HK-2 (cell line): Measurements from ENCODE around the gene EXT2.

Experiments
- DNase-seq: peaks from one replicate; pipeline ENCODE4 v3.0.0-alpha.2; 2018; ENCODE audit not compliant: unreplicated experiment

The EXT2 gene

DNA sequence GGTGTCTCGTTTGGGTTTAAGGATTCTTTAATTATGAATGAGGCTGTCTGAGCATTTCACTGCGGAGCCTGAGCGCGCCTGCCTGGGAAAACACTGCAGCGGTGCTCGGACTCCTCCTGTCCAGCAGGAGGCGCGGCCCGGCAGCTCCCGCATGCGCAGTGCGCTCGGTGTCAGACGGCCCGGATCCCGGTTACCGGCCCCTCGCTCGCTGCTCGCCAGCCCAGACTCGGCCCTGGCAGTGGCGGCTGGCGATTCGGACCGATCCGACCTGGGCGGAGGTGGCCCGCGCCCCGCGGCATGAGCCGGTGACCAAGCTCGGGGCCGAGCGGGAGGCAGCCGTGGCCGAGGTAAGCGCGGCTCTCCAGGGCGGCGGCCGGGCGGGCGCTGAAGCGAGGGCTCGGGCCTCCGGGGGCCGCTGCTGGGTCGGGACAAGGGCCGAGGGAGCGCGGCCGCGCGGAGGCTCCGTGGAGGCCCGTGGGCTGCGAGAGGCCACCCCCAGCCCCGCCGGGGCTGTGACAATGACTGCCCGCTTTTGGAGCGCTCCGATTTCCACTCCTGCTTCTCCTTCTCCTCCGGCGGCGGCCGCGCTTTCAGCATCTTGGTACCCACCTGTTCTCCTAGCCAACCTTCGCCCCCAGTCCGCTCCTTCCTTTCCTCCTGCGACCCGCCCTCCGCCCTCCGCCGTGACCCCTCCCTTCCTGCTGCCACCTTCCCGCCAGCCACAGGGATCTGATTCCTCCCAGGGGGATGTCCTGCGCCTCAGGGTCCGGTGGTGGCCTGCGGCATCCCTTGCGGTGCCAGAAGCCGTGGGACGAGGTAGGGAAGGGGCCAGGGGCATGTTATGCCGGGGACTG lies at the start of gene EXT2:
Gene EXT2 (plus strand): TSS at position 173 of the 854 bp plus-strand sequence. CDS start 12,035 bp downstream, outside the sequence.
- DNase-seq, result peak; percentile 78

DNA sequence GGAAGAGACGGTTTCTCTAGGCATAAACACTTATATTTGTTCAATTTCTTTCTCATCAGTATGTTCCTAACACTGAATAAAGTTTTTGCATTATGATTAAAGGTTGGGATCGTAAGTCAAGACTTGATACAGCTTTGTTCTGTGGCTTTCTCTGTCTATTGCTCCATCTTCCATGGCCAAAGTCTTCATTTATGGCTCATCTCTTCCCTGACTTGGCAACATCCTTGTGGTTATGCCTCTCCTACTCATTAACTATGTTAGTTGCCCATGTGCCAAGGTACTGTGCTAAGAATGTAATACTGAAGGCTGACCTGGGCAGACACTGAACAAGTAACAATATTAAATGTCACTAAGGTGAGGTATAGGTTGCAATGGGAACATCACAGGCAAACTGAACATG lies 49.3 kb upstream of the EXT2 start:
- DNase-seq, result no peak

DNA sequence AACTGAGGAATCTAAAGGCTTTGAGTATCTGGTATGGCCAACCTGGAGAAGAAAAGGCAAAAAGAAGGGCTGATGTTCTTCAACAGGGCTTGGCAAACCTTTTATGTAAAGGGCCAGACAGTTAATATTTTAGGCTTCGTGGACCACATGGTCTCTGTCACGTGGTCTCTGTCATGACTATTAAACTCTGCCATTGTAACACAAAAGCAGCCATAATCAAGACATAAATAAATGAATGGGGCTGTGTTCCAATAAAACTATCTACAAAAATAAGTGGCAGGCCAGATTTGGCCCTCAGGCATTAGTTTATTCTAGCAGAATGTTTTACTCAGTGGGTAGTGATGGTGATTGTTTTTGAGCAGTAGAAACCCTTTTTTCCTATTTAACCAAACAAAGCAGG lies 48.2 kb upstream of the EXT2 start:
- no peak for DNase-seq

DNA sequence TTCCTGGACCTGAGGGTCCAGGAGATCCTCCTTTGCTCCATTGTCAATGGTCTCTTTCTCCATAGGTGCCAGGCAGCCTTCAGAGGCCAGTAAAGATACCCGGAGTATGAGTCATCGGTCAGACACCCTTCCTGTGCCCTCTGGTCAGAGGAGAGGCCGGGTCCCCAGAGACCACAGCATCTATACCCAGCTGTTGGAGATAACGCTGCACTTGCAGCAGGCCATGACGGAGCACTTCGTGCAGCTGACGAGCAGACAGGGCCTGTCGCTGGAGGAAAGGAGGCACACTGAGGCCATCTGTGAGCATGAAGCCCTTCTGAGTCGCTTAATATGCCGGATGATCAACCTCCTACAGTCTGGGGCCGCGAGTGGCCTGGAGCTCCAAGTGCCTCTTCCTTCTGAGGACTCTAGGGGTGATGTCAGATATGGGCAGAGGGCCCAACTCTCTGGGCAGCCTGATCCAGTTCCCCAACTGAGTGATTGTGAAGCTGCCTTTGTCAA lies 47.5 kb upstream of the EXT2 start, which contains the start of gene ACCSL:
Gene ACCSL (plus strand): TSS at position 51 of the 501 bp plus-strand sequence. CDS start 56 bp downstream, at position 107.
- DNase-seq, result no peak

DNA sequence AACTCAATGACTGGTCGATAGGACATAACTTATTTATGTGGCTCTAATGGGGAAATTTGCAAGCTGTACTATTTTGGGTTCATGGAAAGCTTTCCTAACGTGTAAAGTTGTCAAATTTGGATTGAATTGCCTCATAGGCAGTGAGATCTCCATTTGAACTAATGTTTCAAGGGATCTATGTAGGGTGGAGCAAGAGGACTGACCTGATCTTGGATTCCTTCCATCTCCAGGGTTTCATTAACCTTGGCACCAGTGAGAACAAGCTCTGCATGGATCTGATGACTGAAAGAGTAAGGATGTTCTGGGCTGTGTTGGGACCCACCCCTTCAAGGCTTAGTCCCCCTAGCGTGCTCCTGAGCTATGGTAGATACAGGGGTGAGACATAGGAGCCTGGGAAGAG lies 45.6 kb upstream of the EXT2 start:
- DNase-seq, result no peak

DNA sequence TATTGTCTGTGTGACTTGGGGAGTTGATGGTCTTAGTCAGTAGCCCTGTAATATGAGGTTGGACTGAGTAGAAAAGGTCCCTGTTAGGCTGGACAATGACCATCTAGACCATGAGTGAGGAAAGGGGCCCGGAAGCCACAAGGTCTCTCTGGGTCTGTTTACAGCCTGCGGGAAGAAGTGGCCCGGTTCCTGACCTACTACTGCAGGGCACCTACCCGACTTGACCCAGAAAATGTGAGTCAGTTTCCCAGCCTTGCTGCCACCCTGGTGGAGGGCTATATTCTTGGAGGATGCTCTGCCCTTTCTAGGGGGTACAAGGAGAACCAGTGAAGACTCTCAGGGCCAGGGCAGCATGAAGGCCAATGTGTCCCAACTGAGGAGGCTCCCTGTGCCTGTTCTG lies 44.3 kb upstream of the EXT2 start:
- no peak for DNase-seq

DNA sequence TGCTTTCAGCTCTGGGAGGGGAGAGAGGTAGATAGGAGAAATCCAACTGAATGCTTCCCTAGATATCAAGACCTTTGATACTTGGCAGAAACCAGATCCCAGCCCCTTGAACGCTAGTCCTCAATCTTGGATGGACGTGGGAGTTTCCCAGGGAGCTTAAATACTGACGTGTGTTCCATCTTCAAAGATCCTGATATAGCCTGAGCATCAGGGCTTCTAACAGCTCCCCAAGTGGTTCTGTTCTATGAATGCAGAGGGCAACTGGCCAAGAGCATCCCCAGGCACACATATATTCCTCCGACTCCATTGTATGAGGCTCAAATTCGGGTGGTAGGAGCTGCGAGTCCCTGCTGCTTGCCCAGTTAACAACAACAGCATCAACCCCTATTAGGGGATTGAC lies 38.1 kb upstream of the EXT2 start:
- DNase-seq, result no peak

DNA sequence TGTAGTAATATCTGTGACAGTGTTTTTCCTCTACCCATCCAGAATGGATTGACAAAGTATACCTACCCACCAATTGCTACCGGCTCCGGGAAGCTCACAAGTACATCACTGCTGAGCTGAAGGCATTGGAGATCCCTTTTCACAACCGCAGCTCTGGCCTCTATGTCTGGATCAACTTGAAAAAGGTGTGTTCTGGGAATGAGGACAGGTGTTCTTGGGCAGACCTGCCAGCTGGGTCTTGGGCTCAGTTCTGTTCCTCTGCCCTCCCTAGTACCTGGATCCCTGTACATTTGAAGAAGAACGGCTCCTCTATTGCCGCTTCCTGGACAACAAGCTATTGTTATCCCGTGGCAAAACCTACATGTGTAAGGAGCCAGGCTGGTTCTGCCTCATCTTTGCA lies 37.2 kb upstream of the EXT2 start:
- DNase-seq, result no peak

DNA sequence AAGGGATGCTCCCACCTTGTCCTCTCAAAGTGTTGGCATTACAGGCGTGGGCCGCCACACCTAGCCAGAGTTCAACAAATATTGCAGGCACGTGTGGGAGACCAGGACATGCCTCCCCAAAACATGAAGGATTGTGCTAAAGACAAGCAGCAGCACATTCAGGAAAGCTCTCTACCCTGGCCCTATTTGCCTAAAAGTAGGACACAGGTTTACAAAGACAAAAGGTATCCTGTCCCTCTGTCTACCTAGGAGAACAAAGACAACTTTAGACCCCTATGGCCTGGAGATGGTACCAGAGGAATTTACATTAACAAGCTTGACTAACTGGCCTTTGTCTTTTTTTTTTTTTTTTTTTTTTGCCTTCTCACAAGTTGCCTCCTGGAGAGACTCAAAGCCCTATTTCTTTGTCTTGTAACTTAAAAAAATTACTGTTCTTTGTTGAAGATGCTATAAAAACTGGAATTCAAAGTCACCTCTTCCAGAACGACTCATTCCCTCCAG lies 30.3 kb upstream of the EXT2 start:
- no peak for DNase-seq

DNA sequence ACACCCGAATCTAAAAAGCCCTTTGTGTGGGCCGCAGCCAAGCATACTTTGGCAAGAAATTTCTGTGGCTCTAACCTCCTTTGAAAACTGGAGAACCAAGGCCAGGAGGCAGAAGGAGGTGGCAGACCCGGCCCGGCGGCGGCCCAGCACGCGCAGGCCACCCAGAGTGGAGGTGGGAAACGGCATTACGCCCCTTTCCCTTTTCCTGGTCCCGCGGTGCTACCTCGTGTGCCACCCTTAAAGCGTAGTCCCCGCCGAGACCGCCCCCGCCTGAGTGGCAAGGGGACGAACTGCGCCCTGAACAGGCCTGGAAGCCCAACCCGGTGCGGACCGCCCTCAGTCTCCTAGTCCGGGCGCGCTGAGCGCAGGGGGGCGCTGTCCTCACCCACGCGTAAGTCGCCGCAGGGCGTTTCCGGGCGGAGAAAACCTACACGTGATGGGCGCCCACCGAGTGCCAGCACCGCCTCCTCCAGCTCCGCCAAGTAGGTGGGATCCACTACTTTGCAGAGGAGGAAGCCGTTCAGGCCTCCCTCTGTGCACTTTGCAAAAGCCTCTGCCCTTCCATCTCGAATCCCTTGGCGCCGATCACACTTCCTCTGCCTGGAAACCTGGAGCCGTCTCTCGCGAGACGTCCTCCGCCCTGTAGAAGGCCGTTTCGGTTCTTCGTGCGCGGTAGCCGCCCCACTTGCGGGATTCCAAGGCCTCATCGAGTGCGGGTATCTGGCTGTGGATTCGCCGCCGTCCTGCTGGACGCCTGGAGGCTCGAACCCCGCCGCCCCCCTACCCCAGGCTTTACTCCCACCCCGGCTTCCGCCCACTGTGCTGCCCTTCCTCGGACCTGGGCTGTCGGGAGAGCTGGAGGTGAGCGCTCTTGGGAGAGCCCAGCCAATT lies 29.4 kb upstream of the EXT2 start, which contains the start of gene ACCS:
Gene ACCS (plus strand): TSS at position 430 of the 891 bp plus-strand sequence. CDS start 1,358 bp downstream, outside the sequence.
- DNase-seq, result peak; percentile 87

DNA sequence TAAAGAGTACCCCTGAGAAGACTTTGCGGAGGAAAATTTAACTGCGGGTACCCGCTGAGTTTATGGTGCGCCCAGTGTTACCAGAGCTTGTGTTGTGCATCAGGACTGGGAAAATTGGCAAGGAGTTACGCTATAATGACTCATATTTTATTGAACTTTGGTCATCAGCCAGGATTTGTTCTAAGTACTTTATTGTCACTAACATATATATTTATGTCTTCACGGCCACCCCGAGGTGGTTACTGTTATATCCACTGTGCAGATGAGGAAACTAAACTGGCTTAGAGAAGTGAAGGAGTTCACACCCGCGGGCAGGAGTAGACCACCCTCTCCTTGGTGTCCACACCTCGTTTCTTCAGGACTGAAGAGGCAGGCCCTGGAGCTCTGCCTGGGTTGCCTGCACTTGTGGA lies 28.7 kb upstream of the EXT2 start:
- no peak for DNase-seq

DNA sequence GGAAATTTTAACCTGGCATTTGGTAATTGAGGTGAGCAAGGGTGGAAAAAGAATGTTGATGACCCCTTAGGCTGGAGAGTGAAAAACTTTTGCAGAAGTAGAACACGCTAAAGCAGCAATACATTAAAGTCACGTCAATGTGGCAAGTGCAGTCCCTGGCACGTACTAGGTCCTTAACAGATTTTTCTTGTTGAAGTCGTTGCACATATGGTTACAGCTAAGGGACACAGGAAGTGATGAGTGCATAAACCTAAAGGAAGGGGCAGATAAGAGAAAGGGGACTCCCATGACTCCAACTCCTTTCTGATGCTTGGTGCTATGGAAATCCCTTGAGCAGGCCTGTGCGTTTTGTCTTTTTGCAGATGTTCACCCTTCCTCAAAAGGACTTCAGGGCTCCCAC lies 28.2 kb upstream of the EXT2 start:
- no peak for DNase-seq

DNA sequence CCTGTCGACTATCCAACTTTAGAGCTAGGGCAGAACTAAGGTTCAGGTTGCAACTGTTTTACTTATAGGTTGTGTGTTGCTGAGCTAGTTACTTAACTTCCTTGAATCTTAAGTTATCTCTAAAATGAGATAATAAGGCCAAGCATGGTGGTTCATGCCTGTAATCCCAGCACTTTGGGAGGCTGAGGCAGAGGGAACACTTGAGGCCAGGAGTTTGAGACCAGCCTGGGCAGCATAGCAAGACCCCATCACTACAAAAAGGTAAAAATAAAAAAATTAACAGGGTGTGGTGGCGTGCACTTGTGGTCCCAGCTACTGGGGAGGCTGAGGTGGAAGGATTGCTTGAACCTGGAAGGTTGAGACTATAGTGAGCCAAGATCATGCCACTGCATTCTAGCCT lies 27.3 kb upstream of the EXT2 start:
- no peak for DNase-seq

DNA sequence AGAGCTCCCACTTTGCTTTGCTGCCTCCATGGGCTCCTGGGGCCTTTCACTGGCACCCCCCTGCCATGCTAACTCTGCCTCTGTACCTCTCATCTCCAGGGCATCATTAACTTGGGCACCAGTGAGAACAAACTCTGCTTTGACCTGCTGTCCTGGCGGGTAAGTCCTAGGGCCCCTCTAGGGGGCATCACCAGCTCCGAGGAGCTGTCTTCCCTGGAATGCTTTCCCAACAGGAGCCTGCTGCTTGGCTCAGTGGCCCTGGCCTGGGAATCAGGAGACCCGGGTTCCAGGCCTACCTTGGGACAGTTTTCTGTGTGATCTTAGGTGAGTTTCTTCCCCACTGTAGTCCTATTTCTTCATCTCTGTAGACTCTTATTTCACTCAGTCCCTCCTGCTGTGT lies 24.3 kb upstream of the EXT2 start:
- no peak for DNase-seq

DNA sequence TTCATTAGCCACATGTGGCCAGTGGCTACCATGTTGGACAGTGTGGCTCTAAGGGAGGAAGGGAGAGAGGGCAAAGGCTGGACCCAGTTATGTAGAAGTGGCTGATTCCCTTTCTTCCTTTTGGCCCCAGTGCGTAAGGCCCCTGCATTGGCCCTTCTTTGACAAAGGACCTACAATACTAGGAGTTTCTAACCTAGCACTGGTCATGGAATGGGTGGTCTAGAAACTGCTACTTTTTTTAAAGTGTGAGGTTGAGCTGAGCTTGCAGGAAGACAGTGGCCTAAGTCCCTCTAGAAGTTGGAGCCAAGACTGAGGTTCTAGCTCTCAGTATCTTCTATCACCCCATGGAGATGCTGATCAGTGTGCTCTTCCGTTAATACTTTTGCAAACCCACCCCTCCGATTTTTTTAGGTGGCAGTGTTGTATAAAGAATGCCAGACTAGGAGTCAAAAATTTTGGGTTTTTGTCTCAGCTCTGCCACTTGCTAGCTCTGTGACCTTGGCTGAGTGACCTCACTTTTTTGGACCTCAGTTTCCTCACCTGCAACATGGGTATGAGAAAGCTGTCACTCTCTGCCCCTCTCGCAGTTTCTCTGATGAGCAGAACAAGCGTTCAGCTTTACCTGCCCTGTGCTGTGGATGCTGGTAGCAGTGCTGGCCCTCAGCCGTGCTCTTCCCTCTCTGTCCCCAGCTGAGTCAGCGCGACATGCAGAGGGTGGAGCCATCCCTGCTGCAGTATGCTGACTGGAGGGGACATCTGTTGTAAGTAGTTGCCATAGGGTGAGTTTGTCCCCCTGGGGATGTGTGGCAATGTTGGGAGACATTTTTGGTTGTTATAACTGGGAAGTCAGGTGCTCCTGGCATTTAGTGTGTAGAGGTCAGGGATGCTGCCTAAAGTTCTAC lies 22.5 kb upstream of the EXT2 start:
- DNase-seq, result no peak

DNA sequence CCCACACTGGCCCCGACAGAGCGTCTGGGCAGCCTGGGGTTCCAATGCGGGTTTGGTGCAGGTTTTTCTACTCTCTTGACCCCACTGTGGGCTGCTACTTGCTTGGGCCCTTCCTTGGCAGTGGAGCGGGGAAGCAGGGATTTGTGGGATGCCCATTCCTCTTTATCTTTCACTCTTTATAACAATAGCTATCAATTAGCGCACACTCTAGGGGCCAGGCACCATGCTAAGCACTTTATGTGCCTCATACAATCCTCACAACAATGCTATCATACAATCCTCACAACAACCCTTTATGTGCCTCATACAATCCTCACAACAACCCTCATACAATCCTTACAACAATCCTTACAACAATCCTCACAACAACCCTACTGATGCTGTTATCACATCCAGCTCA lies 16.7 kb upstream of the EXT2 start:
- DNase-seq, result no peak

DNA sequence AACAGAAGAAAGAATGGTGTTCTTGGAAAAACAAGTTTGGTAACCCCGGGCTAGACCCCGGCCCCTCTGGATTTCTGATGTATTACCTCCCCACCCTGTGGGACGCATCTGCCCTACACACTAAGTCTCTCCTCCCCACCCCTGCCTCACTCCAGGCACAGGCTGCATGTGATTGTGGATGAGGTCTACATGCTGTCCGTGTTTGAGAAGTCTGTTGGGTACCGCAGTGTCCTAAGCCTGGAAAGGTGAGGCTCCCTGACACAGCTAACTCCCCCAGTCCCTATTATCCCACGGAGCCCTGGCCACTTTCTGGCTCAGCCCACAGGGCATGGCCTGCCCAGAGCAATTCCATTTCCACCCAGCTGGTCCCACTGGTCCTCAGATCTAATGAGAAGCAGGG lies 16.1 kb upstream of the EXT2 start:
- DNase-seq, result no peak

DNA sequence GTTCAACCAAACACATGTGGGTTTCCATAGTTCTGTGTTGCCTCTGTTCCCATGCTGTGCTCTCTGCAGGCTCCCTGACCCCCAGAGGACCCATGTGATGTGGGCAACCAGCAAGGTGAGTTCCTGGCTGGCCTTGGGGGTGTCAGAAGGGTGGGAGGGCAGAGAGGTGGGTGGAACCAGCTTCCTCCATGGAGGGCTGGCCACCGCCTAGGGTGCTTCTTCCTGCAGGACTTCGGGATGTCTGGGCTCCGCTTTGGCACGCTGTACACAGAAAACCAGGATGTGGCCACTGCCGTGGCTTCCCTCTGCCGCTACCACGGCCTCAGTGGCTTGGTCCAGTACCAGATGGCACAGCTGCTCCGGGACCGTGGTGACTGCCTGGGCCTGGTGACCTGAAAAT lies 14.5 kb upstream of the EXT2 start:
- no peak for DNase-seq

DNA sequence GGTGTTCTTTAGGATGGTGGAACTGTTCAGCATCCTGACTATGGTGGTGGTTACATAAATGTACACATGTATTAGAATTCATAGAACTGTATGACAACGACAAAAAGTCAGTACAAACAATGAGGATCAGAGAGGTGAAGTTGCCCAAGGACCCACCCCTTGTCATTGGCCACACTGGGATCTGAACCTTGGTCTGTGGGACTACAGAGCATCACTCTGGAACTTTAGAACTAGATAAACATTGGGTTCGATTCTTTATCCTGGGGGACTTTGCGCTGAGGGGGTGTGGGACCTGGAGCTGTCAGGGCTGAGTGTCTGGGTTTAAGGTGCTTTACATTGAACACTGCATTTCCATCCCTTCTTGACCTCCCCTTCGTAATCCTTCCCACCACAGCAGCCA lies 12.8 kb upstream of the EXT2 start:
- no peak for DNase-seq

DNA sequence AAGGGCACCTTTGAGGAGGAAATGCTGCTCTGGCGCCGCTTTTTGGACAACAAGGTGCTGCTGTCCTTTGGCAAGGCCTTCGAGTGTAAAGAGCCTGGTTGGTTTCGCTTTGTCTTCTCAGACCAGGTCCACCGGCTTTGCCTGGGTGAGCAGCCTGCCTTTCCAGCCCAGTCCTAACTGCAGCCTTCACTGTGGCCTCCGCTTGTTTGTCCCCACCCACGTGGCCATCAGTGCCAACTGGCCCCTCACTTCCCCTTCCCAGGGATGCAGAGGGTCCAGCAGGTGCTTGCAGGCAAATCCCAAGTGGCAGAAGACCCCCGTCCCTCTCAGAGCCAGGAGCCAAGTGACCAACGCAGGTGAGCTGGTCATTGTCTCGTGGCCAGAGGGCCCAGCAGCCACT lies 12.0 kb upstream of the EXT2 start:
- DNase-seq, result no peak

DNA sequence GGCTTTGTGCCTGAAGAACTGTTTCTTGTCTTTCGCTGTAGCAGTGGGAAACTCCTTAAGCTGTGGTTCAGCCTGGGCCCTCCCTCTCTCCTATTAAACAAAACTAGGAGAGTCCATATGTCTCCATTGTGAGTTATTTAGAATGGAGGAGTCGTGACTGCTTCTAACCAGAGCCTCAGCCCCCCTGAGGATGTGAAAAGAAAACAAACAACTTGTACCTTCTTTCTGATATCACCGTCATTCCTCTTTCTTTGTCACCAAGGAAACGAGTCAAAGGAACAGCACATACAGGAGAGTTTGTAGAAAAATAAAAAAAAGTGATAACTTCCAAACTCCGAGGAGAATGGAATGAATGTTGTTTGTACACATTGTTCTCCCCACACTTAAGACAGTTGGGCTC lies 11.6 kb upstream of the EXT2 start:
- DNase-seq, result no peak
